Naive thymus-derived CD4-positive, alpha-beta T cell (primary cell): ENCODE data around the gene MYCN. TPM values are rescaled to one million over a fixed set of nuclear protein-coding genes. Genes with fewer than 3 reads are reported as not detected.
"Not testable (repeated sequence)": the region's sequence is repeated elsewhere in the genome, so short reads cannot be mapped to it uniquely, and the experiment has no call there.

Experiments
- ATAC-seq: fragments of 150-1000 bp; cut with Tn5 transposase; 2 replicates; pipeline ENCODE4 v1.10.0; 2021; ENCODE audit warnings: mild to moderate bottlenecking, moderate library complexity
- CTCF ChIA-PET: fragments of 350-600 bp; sonication (Branson Sonifier 250); formaldehyde crosslinking; loops from one replicate; lab custom pipeline; 2021; ENCODE audit warnings: antibody characterized with exemption; lab: Charles Lee
- POLR2A ChIA-PET: fragments of 350-600 bp; sonication (Branson Sonifier 250); formaldehyde crosslinking; loops from one replicate; lab custom pipeline; 2021; ENCODE audit warnings: antibody characterized with exemption, inconsistent platforms; lab: Charles Lee
- DNase-seq, 9 donors: peaks; one replicate each; pipeline versions ENCODE4 v3.0.0 to v3.0.0-alpha.2; 2020 to 2022; ENCODE audit warnings: mixed read lengths in 1 of 9
- H3K27ac ChIP-seq: one replicate; pipeline ENCODE4 v1.7.0; 2013; ENCODE audit warnings: mild to moderate bottlenecking, low read depth, low read length, moderate library complexity
- H3K27me3 ChIP-seq, 2 donors: one replicate each; pipeline ENCODE4 v1.7.0; 2013; ENCODE audit warnings: low read length in 2 of 2, mild to moderate bottlenecking in 2 of 2, moderate library complexity in 2 of 2; ENCODE audit not compliant: control insufficient read depth in 2 of 2, insufficient read depth in 2 of 2
- H3K36me3 ChIP-seq, 3 experiments: 1 replicate in 2 of 3; 2 replicates in 1 of 3; pipeline ENCODE4 v1.7.0; 2013; ENCODE audit warnings: low read length in 3 of 3, mild to moderate bottlenecking in 3 of 3, moderate library complexity in 1 of 3; ENCODE audit not compliant: insufficient read depth in 3 of 3, control insufficient read depth in 2 of 3
- H3K4me1 ChIP-seq, 2 donors: one replicate each; pipeline ENCODE4 v1.7.0; 2013; ENCODE audit warnings: low read length in 2 of 2, mild to moderate bottlenecking in 2 of 2, moderate library complexity in 1 of 2; ENCODE audit not compliant: control insufficient read depth in 2 of 2, insufficient read depth in 2 of 2
- H3K4me3 ChIP-seq: 2 replicates; pipeline ENCODE4 v1.7.0; 2013; ENCODE audit warnings: mild to moderate bottlenecking, low read length
- H3K9me3 ChIP-seq, 3 experiments: 1 replicate in 2 of 3; 2 replicates in 1 of 3; pipeline ENCODE4 v1.7.0; 2013; ENCODE audit warnings: low read length in 3 of 3; ENCODE audit not compliant: control insufficient read depth in 2 of 3
- H3K27ac Mint-ChIP-seq, 9 donors: one replicate each; pipeline ENCODE4 v1.8.0; 2020 to 2022; ENCODE audit warnings: mixed read lengths in 9 of 9, mild to moderate bottlenecking in 8 of 9, moderate library complexity in 5 of 9, inconsistent platforms in 2 of 9
- H3K27me3 Mint-ChIP-seq, 5 donors: one replicate each; pipeline ENCODE4 v1.8.0; 2021 to 2022; ENCODE audit warnings: mixed read lengths in 5 of 5, mild to moderate bottlenecking in 1 of 5
- H3K36me3 Mint-ChIP-seq, 5 donors: one replicate each; pipeline ENCODE4 v1.8.0; 2020 to 2022; ENCODE audit warnings: mixed read lengths in 5 of 5, mild to moderate bottlenecking in 3 of 5, inconsistent platforms in 1 of 5
- H3K4me1 Mint-ChIP-seq, 7 donors: one replicate each; pipeline ENCODE4 v1.8.0; 2020 to 2022; ENCODE audit warnings: mixed read lengths in 7 of 7, mild to moderate bottlenecking in 3 of 7, inconsistent platforms in 1 of 7
- H3K4me3 Mint-ChIP-seq, 10 donors: one replicate each; pipeline ENCODE4 v1.8.0; 2020 to 2022; ENCODE audit warnings: mild to moderate bottlenecking in 10 of 10, mixed read lengths in 10 of 10, moderate library complexity in 6 of 10, inconsistent platforms in 2 of 10
- H3K9me3 Mint-ChIP-seq, 11 donors: one replicate each; pipeline ENCODE4 v1.8.0; 2020 to 2022; ENCODE audit warnings: mixed read lengths in 11 of 11, mild to moderate bottlenecking in 4 of 11, inconsistent platforms in 1 of 11, moderate library complexity in 1 of 11
- intact Hi-C, 2 donors: fragments of 100-400 bp; cut with micrococcal nuclease; formaldehyde crosslinking; loops; one replicate each; pipeline ENCODE4 v1.15.1; 2023
- polyA plus RNA-seq, 2 donors: library from polyadenylated mRNA; unstranded; fragments of 300-500 nt; fragmentation: Illumina TruSeq; gene quantifications; one replicate each; pipeline ENCODE4 v1.2.3, GENCODE V29; 2021
- total RNA-seq, 6 experiments: library from RNA in 5 of 6; stranded (reverse) in 5 of 6; gene quantifications; 1 replicate in 5 of 6; 2 replicates in 1 of 6; pipeline ENCODE4 v1.2.3 and lab custom pipeline; 2021 to 2026

The MYCN gene
- total and polyA plus RNA-seq, 7 experiments from 2014 or later = 0.21 to 2.3 (median 0.47) TPM; not detected in 3

DNA sequence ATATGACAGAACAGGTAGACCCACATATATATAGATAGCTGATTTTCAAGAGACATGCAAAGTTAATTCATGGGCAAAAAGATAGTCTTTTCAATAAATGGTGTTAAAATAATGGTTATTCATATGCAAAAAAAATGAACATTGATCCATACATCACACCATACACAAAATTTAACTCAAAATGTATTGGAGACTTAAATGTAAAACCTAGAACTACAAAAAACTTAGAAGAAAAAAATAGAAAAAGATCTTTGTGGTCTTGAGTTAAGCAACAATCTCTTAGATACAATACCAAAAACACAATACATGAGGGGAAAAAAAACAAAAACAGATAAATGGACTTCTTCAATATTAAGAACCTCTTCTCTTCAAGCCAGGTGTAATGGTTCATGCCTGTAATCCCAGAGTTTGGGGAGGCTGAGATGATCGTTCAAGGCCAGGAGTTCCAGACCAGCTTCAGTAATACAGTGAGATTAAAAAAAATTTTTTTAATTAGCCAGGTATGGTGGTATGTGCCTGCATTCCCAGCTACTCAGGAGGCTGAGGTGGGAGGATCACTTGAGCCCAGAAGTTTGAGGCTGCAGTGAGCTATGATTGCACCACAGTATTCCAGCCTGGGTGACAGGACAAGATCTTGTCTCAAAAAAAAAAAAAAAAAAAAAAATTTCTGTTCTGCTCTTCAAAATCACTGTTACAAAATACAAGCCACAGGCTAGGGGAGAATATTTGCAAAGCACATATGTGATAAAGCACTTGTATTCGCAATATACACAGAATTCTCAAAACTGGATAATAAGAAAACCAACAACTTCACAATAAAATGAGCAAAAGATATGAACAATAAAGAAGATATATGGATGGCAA is 32.7 kb upstream of the MYCN start:
- H3K27me3 ChIP-seq = no peaks in the 10 kb centered on the region
- Mint-ChIP-seq H3K36me3 (no peaks in the 10 kb centered on the region), H3K27me3 (peaks cover 0 to 5% (median 3%) of the 10 kb centered on the region in 5 donors), H3K9me3 (peaks cover 0 to 4% (median 0%) of the 10 kb centered on the region in 11 donors), H3K4me1 (no peaks in the 10 kb centered on the region), H3K27ac (no peak overlapping the region), H3K4me3 (no peak overlapping the region)
- no peaks in the 10 kb centered on the region for H3K36me3 ChIP-seq
- H3K9me3 ChIP-seq = no peaks in the 10 kb centered on the region
- no peak overlapping the region for H3K27ac ChIP-seq
- CTCF ChIA-PET = no interaction called here
- no peaks in the 10 kb centered on the region for H3K4me1 ChIP-seq
- DNase-seq = no peak
- intact Hi-C loops = no loop called here
- H3K4me3 ChIP-seq = no peak overlapping the region
- POLR2A ChIA-PET = no interaction called here
- ATAC-seq = no peak

DNA sequence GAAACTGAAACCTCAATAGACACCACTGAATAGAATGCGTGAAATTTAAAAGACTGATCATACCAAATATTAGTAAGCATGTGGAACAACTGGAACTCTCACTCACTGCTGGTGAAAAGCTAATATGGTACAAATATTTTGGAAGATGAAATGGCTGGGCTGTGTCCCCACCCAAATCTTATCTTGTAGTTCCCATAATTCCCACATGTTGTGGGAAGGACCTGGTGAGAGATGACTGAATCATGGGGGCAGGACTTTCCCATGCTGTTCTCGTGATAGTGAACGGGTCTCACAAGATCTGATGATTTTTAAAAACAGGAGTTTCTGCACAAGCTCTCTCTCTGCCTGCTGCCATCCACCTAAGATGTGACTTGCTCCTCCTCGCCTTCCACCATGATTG is 32.0 kb upstream of the MYCN start:
- CTCF ChIA-PET = no interaction called here
- peaks cover 0 to 4% (median 3%) of the 10 kb centered on the region in 5 donors for H3K27me3 Mint-ChIP-seq

DNA sequence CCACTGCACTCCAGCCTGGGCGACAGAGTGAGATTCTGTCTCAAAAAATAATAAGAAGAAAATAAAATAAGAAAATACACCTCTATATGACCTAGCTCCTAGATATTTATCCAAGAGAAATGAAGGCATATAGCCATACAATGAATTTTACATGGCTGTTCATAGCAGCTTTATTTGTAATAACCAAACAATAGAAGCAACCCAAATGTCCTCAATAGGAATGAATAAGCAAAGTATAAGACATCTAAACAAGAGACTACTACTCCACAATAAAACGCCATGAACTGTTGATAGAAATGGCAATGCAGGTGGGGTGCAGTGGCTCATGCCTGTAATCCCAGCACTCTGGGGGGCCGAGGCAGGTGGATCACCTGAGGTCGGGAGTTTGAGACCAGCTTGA is 31.2 kb upstream of the MYCN start:
- POLR2A ChIA-PET = no interaction called here
- Histone ChIP-seq H3K27me3 (no peaks in the 10 kb centered on the region), H3K4me3 (no peak overlapping the region), H3K4me1 (no peaks in the 10 kb centered on the region), H3K36me3 (no peaks in the 10 kb centered on the region), H3K27ac (no peak overlapping the region), H3K9me3 (no peaks in the 10 kb centered on the region)
- no peak overlapping the region for H3K27ac Mint-ChIP-seq
- CTCF ChIA-PET = no interaction called here
- no peaks in the 10 kb centered on the region for H3K36me3 Mint-ChIP-seq
- intact Hi-C loops = no loop called here
- peaks cover 0 to 3% (median 0%) of the 10 kb centered on the region in 11 donors for H3K9me3 Mint-ChIP-seq
- no peak for ATAC-seq
- no peak overlapping the region for H3K4me3 Mint-ChIP-seq
- DNase-seq = no peak
- H3K4me1 Mint-ChIP-seq = no peaks in the 10 kb centered on the region
- H3K27me3 Mint-ChIP-seq = peaks cover 0 to 7% (median 3%) of the 10 kb centered on the region in 5 donors

More for the DNA sequence above, 32.0 kb upstream of the MYCN start:
- Mint-ChIP-seq H3K9me3 (peaks cover 0 to 4% (median 0%) of the 10 kb centered on the region in 11 donors), H3K4me1 (no peaks in the 10 kb centered on the region), H3K36me3 (no peaks in the 10 kb centered on the region), H3K4me3 (no peak overlapping the region), H3K27ac (no peak overlapping the region)
- H3K9me3 ChIP-seq = no peaks in the 10 kb centered on the region
- DNase-seq (no peak), ATAC-seq (no peak)
- intact Hi-C loops = no loop called here
- H3K27ac ChIP-seq = no peak overlapping the region
- H3K4me1 ChIP-seq = no peaks in the 10 kb centered on the region
- no peaks in the 10 kb centered on the region for H3K36me3 ChIP-seq
- H3K27me3 ChIP-seq = no peaks in the 10 kb centered on the region
- no peak overlapping the region for H3K4me3 ChIP-seq
- POLR2A ChIA-PET = no interaction called here

DNA sequence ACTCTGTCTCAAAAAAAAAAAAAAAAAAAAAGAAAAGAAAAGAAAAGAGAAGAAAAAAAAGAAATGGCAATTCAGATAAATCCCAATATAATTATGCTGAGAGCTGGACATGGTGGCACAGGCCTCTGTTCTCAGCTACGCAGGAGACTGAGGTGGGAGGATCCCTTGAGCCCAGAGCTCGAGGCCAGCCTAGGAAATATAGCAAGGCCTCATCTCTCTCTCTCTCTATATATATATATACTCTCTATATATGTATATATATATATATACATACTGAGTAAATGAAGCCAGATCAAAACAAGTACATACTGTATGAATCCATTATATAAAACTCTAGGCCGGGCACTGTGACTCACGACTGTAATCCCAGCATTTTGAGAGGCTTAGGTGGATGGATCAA is 30.6 kb upstream of the MYCN start:
- Mint-ChIP-seq H3K9me3 (peaks cover 0 to 3% (median 0%) of the 10 kb centered on the region in 11 donors), H3K27me3 (peaks cover 0 to 9% (median 3%) of the 10 kb centered on the region in 5 donors), H3K4me1 (no peaks in the 10 kb centered on the region), H3K27ac (no peak overlapping the region), H3K4me3 (no peak overlapping the region), H3K36me3 (no peaks in the 10 kb centered on the region)
- no peaks in the 10 kb centered on the region for H3K4me1 ChIP-seq
- no peak for DNase-seq
- CTCF ChIA-PET = no interaction called here
- POLR2A ChIA-PET = no interaction called here
- H3K27me3 ChIP-seq = no peaks in the 10 kb centered on the region
- no peak for ATAC-seq
- no peaks in the 10 kb centered on the region for H3K36me3 ChIP-seq
- no peaks in the 10 kb centered on the region for H3K9me3 ChIP-seq
- intact Hi-C loops = no loop called here
- H3K4me3 ChIP-seq = no peak overlapping the region
- H3K27ac ChIP-seq = no peak overlapping the region

DNA sequence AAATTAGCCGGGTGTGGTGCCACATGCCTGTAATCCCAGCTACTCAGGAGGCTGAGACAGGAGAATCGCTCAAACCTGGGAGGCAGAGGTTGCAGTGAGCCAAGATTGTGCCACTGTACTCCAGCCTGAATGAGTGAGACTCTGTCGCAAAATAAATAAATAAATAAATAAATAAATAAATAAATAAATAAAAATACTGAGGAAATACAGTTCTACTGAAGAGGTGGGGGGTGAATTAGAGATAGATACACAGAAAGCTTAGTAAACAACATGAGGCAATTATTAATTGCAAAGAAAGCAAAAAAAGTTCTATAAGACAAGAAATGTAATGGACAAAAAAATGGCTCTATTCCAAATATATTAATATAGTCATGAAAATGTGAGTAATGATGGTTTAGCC is 29.1 kb upstream of the MYCN start:
- H3K4me1 Mint-ChIP-seq, H3K9me3 Mint-ChIP-seq, H3K36me3 ChIP-seq, H3K27ac ChIP-seq, H3K27ac Mint-ChIP-seq, DNase-seq, H3K4me1 ChIP-seq, H3K4me3 ChIP-seq, H3K36me3 Mint-ChIP-seq, POLR2A ChIA-PET, H3K27me3 Mint-ChIP-seq, H3K9me3 ChIP-seq, intact Hi-C loops, CTCF ChIA-PET, ATAC-seq, H3K4me3 Mint-ChIP-seq, H3K27me3 ChIP-seq: not testable (repeated sequence)

DNA sequence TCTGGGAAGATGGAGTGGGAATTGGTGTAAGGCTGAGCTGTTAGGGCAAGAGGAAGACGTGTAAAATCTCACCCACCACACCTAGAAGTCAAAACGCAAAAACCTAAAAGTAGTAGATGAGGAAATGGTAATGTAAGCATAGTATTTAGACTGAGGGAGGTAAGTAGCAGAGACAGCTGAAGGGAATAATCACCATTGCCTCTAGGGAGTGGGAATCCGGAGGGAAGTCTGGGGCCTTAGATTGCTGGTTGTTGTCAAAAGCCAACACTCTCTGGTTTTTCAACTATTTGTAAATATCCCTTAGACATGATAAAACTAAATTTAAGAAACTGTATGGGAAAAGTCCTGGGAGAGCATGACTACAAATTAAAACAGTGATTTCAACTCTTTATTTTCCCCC is 28.7 kb upstream of the MYCN start:
- ATAC-seq = no peak
- Mint-ChIP-seq H3K4me1 (no peaks in the 10 kb centered on the region), H3K27ac (no peak overlapping the region), H3K4me3 (no peak overlapping the region), H3K36me3 (no peaks in the 10 kb centered on the region), H3K27me3 (peaks cover 0 to 5% (median 0%) of the 10 kb centered on the region in 5 donors), H3K9me3 (peaks cover 0 to 3% (median 0%) of the 10 kb centered on the region in 11 donors)
- intact Hi-C loops = no loop called here
- Histone ChIP-seq H3K4me3 (no peak overlapping the region), H3K27me3 (no peaks in the 10 kb centered on the region), H3K4me1 (no peaks in the 10 kb centered on the region), H3K27ac (no peak overlapping the region), H3K9me3 (no peaks in the 10 kb centered on the region), H3K36me3 (no peaks in the 10 kb centered on the region)
- no peak for DNase-seq
- ChIA-PET POLR2A (no interaction called here), CTCF (no interaction called here)

- intact Hi-C loops = no loop called here
- ChIA-PET POLR2A (no interaction called here), CTCF (no interaction called here)
- ATAC-seq (no peak), DNase-seq (no peak)
- Histone ChIP-seq H3K4me3 (no peak overlapping the region), H3K9me3 (no peaks in the 10 kb centered on the region), H3K36me3 (no peaks in the 10 kb centered on the region), H3K4me1 (no peaks in the 10 kb centered on the region), H3K27ac (no peak overlapping the region), H3K27me3 (no peaks in the 10 kb centered on the region)
- H3K27ac Mint-ChIP-seq = no peak overlapping the region
- H3K4me3 Mint-ChIP-seq = no peak overlapping the region
- no peaks in the 10 kb centered on the region for H3K36me3 Mint-ChIP-seq
- H3K4me1 Mint-ChIP-seq = no peaks in the 10 kb centered on the region
- H3K27me3 Mint-ChIP-seq = peaks cover 0 to 5% (median 0%) of the 10 kb centered on the region in 5 donors
- H3K9me3 Mint-ChIP-seq = peaks cover 0 to 3% (median 0%) of the 10 kb centered on the region in 11 donors
Observed at GRCh38 chr2:15912203-15912602, 28.1 kb upstream of the MYCN start.
